Activated T-cell treated with anti-CD3 and anti-CD28 coated beads, Interleukin-2, amount 50 U/mL, for 1 hour (primary cell): ENCODE data around the gene FEM1B.

Experiments
- DNase-seq: peaks from one replicate; pipeline ENCODE4 v3.0.0-alpha.2; 2020

FEM1B gene

GRCh38 chr15:68261241-68261640 is 16.3 kb upstream of the FEM1B start:
- no peak for DNase-seq

- DNase-seq = no peak
Observed at GRCh38 chr15:68261980-68262379, 15.6 kb upstream of the FEM1B start.

GRCh38 chr15:68262514-68263356 is 14.8 kb upstream of the FEM1B start:
- DNase-seq = no peak

GRCh38 chr15:68264282-68264681 is 13.3 kb upstream of the FEM1B start:
- DNase-seq = no peak

GRCh38 chr15:68265081-68265480 is 12.5 kb upstream of the FEM1B start:
- DNase-seq = no peak

- no peak for DNase-seq
Observed at GRCh38 chr15:68265674-68266073, 11.9 kb upstream of the FEM1B start.

- DNase-seq = no peak
Observed at GRCh38 chr15:68268405-68268804, 9.1 kb upstream of the FEM1B start.

- no peak for DNase-seq
Observed at GRCh38 chr15:68271854-68272471, 5.6 kb upstream of the FEM1B start.

- DNase-seq = no peak
Observed at GRCh38 chr15:68272721-68273271, 4.7 kb upstream of the FEM1B start.

- DNase-seq = no peak
Observed at GRCh38 chr15:68274201-68274848, 3.2 kb upstream of the FEM1B start.

- DNase-seq = no peak
Observed at GRCh38 chr15:68275165-68275746, 2.3 kb upstream of the FEM1B start.

GRCh38 chr15:68276668-68277067 is 877 bp upstream of the FEM1B start:
- DNase-seq = no peak

GRCh38 chr15:68277131-68277602 is 378 bp upstream of the FEM1B start:
- DNase-seq = no peak

- DNase-seq = no peak
Observed at GRCh38 chr15:68278345-68278594, 725 bp downstream of the FEM1B start.

GRCh38 chr15:68278595-68279405 is 1.3 kb downstream of the FEM1B start:
- no peak for DNase-seq

GRCh38 chr15:68279779-68280753 is 2.5 kb downstream of the FEM1B start:
- no peak for DNase-seq

GRCh38 chr15:68281008-68281407 is 3.5 kb downstream of the FEM1B start:
- no peak for DNase-seq

GRCh38 chr15:68283401-68283800 is 5.9 kb downstream of the FEM1B start:
- no peak for DNase-seq

- DNase-seq = no peak
Observed at GRCh38 chr15:68284616-68285258, 7.2 kb downstream of the FEM1B start.

- DNase-seq = no peak
Observed at GRCh38 chr15:68285259-68285980, 7.9 kb downstream of the FEM1B start.
